ENCODE data around the gene PRIMPOL. TPM values are rescaled to one million over a fixed set of nuclear protein-coding genes. Genes with fewer than 3 reads are reported as not detected.
"Not testable (repeated sequence)": the region's sequence is repeated elsewhere in the genome, so short reads cannot be mapped to it uniquely, and the experiment has no call there.

PRIMPOL gene
- total RNA-seq, 1 donor = 5.9 TPM

GRCh38 chr4:184699941-184700340, 50.4 kb downstream of the PRIMPOL start:
- no peak for DNase-seq (ENCODE audit: low read depth in 2 of 3, low spot score in 2 of 3)

- no peak for DNase-seq (ENCODE audit: low read depth in 2 of 3, low spot score in 2 of 3)
These were observed 52.6 kb downstream of the PRIMPOL start for GRCh38 chr4:184702114-184702513.

- DNase-seq (ENCODE audit: low read depth in 2 of 3, low spot score in 2 of 3) = no peak
These were observed 56.2 kb downstream of the PRIMPOL start for GRCh38 chr4:184705692-184706091.

DNA sequence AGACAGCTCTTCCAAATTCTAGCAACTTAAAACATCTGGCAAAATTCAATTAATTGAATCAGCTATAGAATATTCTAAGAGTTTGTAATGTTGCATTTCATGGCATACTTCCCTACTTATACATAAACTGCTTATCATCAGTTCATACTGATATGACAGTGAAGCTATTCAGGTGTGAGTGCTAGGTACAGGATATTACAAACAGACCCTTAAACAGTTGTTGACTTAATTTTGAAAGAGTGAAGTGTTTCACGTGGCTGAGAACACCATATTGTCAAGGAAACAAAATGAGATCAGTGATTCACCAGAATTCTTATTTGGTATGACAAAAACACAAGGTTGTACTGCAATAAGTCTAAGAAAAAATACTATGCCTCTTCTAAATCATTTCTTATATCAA, 56.9 kb downstream of the PRIMPOL start:
- DNase-seq (ENCODE audit: low read depth in 2 of 3, low spot score in 2 of 3) = no peak

- DNase-seq (ENCODE audit: low read depth in 2 of 3, low spot score in 2 of 3) = no peak
These were observed 62.8 kb downstream of the PRIMPOL start for GRCh38 chr4:184712322-184712721.

DNA sequence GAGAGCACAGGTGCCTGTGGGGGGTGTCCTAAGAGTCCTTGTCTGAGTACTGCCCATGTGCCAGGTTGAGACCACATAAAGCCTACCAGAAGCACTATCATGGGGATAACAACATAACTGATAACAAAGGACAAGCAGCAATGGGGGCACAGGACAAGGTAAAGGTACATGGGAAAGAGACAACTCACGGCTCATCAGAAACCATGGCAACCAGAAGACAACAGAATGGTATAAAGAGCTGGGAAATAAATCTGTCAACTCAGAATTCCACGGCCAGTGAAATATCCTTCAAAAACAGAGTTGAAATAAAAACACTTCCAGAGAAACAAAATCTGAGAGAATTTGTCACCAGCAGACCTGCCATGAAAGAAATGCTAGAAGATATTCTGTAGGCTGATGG, 64.3 kb downstream of the PRIMPOL start:
- DNase-seq (ENCODE audit: low read depth in 2 of 3, low spot score in 2 of 3) = no peak

- no peak for DNase-seq (ENCODE audit: low read depth in 2 of 3, low spot score in 2 of 3)
These were observed 66.0 kb downstream of the PRIMPOL start for GRCh38 chr4:184715526-184715925.

DNA sequence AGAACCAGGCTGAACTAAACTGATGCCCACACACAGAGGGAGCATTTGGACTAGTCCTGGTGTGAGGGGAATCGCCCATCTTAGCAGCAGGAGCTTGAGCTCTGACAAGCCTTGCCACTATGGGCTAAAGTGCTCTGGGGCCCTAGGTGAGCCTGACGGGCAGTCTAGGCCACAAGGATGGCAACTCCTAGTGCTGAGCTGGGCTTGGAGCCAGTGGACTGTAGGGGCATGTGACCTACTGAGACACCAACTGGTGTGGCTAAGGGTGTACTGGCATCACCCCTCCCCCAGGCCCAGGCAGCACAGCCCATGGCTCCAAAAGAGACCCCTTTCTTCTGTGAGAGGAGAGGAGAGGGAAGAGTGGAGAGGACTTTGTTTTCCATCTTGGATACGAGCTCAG, 69.9 kb downstream of the PRIMPOL start:
- no peak for DNase-seq (ENCODE audit: low read depth in 2 of 3, low spot score in 2 of 3)

DNA sequence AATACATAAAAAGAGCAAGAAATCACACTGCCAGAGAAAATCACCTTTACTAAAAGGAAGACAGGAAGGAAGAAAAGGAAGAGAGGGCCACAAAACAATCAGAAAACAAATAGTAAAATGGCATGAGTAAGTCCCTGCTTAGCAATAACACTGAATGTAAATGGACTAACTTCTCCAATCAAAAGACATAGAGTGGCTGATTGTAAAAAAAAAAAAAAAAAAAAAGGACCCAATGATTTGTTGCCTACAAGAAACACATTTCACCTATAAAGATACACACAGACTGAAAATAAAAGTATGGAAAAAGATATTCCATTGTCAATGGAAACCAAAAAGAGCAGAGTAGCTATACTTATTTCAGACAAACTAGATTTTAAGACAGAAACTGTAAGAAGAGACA, 71.7 kb downstream of the PRIMPOL start:
- peak in 1 of 3 donors; percentile 33 for DNase-seq (ENCODE audit: low read depth in 2 of 3, low spot score in 2 of 3)

GRCh38 chr4:184722798-184723197, 73.3 kb downstream of the PRIMPOL start:
- DNase-seq (ENCODE audit: low read depth in 2 of 3, low spot score in 2 of 3) = no peak

DNA sequence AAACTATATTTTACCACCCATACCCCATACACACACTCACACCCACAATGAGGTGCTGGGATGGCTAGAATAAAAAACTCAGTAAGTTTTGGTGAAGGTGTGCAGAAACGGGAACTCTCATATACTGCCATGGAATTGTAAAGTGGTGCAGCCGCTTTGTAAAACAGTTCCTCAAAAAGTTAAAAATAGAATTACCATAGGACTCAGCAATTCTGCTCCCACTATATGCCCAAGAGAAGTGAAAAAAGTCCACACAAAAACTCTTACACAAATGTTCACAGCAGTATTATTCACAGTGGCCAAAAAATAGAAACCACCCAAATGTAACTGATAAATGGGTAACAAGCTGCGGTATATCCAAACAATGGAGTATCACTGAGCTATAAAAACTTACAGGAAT, 77.9 kb downstream of the PRIMPOL start:
- DNase-seq (ENCODE audit: low read depth in 2 of 3, low spot score in 2 of 3) = no peak

GRCh38 chr4:184728858-184729257, 79.3 kb downstream of the PRIMPOL start:
- DNase-seq (ENCODE audit: low read depth in 2 of 3, low spot score in 2 of 3) = no peak

DNA sequence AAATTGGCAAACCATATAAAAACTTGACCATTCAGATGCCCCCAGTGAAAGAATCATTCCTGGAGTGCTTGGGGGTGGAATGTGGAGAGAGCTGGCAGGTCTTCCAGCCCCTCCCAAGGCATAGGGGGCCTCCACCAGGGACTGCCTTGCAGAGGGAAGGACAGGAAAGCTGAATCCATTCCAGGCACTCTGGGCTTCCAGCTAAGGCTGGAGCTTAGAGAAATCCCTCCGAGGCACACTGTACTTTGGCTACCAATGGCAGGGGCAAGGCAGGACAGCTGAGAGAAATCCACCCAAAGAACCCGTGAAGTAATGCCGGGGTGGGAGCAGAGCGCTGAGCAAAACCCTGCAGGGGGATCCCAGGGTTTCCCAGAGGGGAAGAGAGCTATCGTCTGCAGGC, 80.4 kb downstream of the PRIMPOL start:
- no peak for DNase-seq (ENCODE audit: low read depth in 2 of 3, low spot score in 2 of 3)

DNA sequence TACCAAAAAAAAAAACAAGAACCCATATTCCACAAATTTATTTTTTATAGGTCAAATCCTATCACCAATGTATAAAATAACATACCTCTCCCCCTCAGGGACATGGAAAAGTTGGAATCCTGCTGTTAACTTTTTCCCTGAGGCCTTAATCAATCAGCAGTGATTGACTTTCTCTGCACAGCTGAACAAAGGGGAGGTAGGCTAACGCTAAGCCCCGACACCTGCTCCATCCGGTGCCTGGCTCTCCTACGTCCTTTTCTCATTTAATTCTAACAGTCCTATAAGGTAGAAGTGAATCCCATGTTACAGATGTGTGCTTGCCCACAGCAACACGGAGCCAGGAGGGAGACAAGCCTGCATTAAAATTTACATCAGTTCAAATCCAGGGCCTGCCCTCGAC, 81.5 kb downstream of the PRIMPOL start:
- no peak for DNase-seq (ENCODE audit: low read depth in 2 of 3, low spot score in 2 of 3)

GRCh38 chr4:184732126-184732525, 82.6 kb downstream of the PRIMPOL start:
- no peak for DNase-seq (ENCODE audit: low read depth in 2 of 3, low spot score in 2 of 3)

GRCh38 chr4:184733654-184734524, 84.4 kb downstream of the PRIMPOL start, which contains the start of gene CENPU:
Gene CENPU (minus strand): TSS chr4:184734096. CDS start chr4:184734062, 34 bp downstream.
- peak; percentile 88 to 99 (median 98) for DNase-seq (ENCODE audit: low read depth in 2 of 3, low spot score in 2 of 3)

DNA sequence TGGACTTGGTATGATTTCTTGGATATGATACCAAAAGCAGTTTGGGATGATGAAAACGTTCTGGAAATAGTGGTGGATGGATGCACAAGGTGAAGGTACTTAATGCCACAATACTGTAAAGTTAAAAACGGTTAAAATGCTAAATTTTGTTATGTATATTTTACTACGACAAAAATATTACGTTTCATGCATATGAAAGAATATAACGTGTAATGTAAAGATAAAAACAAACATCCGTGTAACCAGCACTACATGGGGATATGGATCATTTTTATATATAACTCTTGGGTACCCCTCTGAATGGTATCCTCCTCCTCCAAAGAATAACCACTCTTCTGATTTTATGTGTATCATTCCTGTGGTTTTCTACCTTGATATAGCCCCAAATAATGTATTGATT, 85.2 kb downstream of the PRIMPOL start:
- DNase-seq (ENCODE audit: low read depth in 2 of 3, low spot score in 2 of 3) = no peak

DNA sequence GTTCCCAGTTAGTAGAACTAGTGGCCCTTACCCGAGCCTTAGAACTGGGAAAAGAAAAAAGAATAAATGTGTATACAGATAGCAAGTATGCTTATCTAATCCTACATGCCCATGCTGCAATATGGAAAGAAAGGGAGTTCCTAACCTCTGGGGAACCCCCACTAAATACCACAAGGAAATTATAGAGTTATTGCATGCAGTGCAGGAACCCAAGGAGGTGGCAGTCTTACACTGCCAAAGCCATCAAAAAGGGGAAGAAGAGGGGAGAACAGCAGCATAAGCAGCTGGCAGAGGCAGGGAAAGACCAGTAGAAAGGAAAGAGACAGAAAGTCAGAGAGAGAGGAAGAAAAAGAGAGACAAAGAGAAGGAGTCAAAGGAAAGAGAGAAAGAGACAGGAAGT, 90.0 kb downstream of the PRIMPOL start:
- peak in 2 of 3 donors; percentile 50 to 69 for DNase-seq (ENCODE audit: low read depth in 2 of 3, low spot score in 2 of 3)

DNA sequence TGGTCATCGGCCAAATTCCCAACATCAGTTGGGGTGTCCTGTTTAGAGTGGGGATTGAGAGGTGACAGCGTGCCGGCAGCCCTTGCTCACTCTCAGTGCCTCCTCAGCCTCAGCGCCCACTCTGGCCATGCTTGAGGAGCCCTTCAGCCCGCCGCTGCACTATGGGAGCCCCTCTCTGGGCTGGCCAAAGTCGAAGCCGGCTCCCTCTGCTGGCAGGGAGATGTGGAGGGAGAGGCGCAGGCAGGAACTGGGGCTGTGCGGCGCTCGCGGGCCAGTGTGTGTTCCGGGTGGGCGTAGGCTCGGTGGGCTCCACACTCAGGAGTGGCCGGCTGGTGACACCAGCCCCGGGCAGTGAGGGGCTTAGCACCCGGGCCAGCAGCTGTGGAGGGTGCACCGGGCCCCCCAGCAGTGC, 91.4 kb downstream of the PRIMPOL start:
- DNase-seq (ENCODE audit: low read depth in 2 of 3, low spot score in 2 of 3) = no peak

DNA sequence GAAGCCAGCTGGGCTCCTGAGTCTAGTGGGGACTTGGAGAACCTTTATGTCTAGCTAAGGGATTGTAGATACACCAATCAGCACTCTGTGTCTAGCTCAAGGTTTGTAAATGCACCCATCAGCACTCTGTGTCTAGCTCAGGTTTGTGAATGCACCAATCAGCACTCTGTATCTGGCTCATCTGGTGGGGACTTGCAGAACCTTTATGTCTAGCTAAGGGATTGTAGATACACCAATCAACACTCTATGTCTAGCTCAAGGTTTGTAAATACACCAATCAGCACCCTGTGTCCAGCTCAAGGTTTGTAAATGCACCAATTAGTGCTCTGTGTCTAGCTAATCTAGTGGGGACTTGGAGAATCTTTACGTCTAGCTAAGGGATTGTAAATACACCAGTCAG, 92.1 kb downstream of the PRIMPOL start:
- not testable (repeated sequence) for DNase-seq (ENCODE audit: low read depth in 2 of 3, low spot score in 2 of 3)

DNA sequence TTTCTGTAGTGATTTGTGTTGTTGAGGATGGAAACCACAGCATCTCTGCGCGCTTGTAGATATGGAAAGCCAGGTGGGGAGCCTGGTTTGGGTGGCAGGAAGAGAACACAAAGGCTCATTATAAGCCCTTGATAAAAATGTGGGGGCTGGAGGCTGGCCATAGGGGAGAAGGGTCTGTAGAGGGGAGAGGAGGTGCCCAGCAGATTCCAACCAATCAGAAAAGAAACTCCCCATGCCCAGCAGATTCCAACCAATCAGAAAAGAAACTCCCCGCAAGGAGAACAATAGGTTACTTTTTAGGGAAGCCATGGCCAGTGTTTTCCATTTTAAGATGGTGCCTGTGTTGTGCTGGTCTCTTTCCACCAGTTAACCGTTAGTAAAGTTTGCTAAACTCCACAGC, 94.1 kb downstream of the PRIMPOL start:
- DNase-seq (ENCODE audit: low read depth in 2 of 3, low spot score in 2 of 3) = no peak

DNA sequence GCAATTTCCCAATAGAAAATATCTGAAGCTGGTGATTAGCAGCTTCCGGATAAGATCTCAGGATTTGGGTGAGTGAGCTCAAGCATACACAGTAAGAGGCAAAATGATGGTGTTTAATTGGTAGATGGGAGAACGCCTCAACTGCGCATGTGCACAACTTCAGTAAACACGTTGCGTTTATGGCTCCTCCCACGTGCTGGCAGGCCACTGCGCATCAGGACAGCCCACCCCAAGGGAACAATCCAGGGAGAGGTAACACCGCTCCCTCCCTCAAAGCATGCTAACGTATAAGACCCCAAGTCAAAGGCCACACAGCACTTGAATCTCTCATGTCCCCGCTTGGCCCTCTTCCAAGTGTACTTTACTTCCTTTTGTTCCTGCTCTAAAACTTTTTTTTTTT, 94.7 kb downstream of the PRIMPOL start:
- no peak for DNase-seq (ENCODE audit: low read depth in 2 of 3, low spot score in 2 of 3)

Measured in hematopoietic multipotent progenitor cell (in vitro differentiated cells).